Activated naive CD8-positive, alpha-beta T cell treated with anti-CD3 and anti-CD28 coated beads, Interleukin-2, amount 10 ng/mL, durations not matched to agents 7 days and 5 days (primary cell): Measurements from ENCODE around the gene FHIP1B. TPM values are rescaled to one million over a fixed set of nuclear protein-coding genes. Genes with fewer than 3 reads are reported as not detected.
"Not testable (repeated sequence)": the region's sequence is repeated elsewhere in the genome, so short reads cannot be mapped to it uniquely, and the experiment has no call there.

Experiments
- ATAC-seq: fragments of 150-1000 bp; cut with Tn5 transposase; one replicate; pipeline ENCODE4 v1.10.0; 2021; ENCODE audit warnings: low read depth, moderate library complexity
- POLR2A ChIA-PET: fragments of 350-600 bp; sonication (Branson Sonifier 250); formaldehyde crosslinking; loops from one replicate; lab custom pipeline; 2021; ENCODE audit warnings: antibody characterized with exemption; lab: Charles Lee
- DNase-seq: peaks from one replicate; pipeline ENCODE4 v3.0.0; 2021
- H3K27ac Mint-ChIP-seq: one replicate; pipeline ENCODE4 v1.8.0; 2022; ENCODE audit warnings: mild to moderate bottlenecking, mixed read lengths
- H3K27me3 Mint-ChIP-seq: one replicate; pipeline ENCODE4 v1.8.0; 2022; ENCODE audit warnings: mild to moderate bottlenecking, moderate library complexity, mixed read lengths
- H3K36me3 Mint-ChIP-seq: one replicate; pipeline ENCODE4 v1.8.0; 2021; ENCODE audit warnings: mild to moderate bottlenecking, mixed read lengths
- H3K4me1 Mint-ChIP-seq: one replicate; pipeline ENCODE4 v1.8.0; 2021; ENCODE audit warnings: mixed read lengths
- H3K4me3 Mint-ChIP-seq: one replicate; pipeline ENCODE4 v1.8.0; 2022; ENCODE audit warnings: mild to moderate bottlenecking, moderate library complexity, mixed read lengths
- H3K9me3 Mint-ChIP-seq: one replicate; pipeline ENCODE4 v1.8.0; 2021; ENCODE audit warnings: mixed read lengths
- total RNA-seq, 2 experiments: library from RNA; stranded (reverse); gene quantifications; one replicate each; pipeline ENCODE4 v1.2.3, GENCODE V29; 2021

FHIP1B gene
- total RNA-seq = 10 to 100 TPM; 33.3 to 34.9 TPM

DNA sequence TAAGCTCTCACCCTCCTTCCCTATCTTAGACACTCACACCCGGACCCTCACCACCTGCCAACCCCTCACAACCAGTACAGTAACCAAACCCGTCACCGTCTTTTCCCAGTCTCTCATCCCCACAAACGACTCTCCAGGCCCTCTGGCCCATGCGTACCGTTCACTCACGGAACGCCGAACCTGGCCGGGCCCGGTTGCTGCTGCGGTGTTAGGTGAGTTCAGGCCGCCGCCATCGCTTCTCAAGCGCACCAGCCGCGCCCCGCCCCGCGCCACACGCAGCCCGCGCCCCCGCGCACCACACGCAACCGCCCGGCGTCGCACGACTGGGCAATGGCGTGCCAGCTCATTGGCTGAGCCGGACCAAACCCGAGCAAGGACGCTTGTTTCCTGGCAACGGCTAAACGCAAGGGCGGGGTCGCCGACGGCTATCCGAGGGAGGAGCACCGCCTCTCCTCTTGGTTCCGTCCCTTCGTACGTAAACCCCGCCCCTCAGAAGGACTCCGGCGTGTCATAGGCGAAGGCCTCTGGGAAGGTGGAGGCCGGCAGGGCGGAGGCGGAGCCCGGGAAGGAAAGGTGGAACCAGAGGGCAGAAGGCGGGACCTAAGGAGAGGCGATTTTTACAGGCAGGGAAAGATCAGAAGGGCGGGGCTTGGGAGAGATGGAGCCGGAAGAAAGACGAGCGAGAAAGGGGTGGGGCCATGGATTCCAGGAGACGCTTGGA lies at the start of gene FHIP1B:
Gene FHIP1B, minus strand, starts transcription at position 250 of the 721 bp plus-strand sequence. CDS start 10,120 bp downstream, outside the sequence.
- POLR2A ChIA-PET = interaction anchor here (0.6 to 2.5 kb wide), 8 partner anchors 19 to 508 kb away, joined by 3 to 8 read pairs (median 5); partner anchors contain the start of genes ARFIP2, SMPD1 and TIMM10B
- H3K4me3 Mint-ChIP-seq = peak within 1 kb of the TSS; percentile 99
- ATAC-seq (peak; percentile 91), DNase-seq (peak; percentile 98)
- no peaks in the 10 kb centered on the region for H3K27me3 Mint-ChIP-seq
- peaks cover 24% of the 10 kb centered on the region for H3K4me1 Mint-ChIP-seq
- peaks cover 6% of the 10 kb centered on the region for H3K36me3 Mint-ChIP-seq
- H3K27ac Mint-ChIP-seq = peak within 1 kb of the TSS; percentile 97
- no peaks in the 10 kb centered on the region for H3K9me3 Mint-ChIP-seq

DNA sequence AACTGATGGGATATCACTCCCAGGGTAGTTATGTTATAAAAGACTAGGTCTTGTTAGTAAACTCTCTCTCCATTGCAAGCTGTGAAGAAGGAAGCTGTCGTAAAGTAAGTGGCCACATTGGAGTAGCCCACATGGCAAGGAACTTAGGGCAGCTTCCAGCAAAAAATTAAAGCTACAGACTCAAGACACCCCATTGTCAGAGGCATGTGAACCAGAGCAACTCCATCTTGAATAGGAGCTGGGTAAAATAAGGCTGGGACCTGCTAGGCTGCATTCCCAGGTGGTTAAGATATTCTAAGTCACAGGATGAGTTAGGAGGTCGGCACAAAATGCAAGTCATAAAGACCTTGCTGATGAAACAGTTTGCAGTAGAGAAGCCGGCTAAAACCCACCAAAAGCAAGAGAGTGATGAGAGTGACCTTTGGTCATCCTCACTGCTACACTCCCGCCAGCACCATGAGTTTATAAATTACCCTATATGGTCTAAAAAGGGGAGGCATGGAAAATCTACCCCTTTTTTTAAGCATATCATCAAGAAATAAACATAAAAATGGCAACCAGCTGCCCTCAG lies 49.1 kb upstream of the FHIP1B start:
- Mint-ChIP-seq H3K36me3 (no peaks in the 10 kb centered on the region), H3K9me3 (no peaks in the 10 kb centered on the region), H3K4me1 (no peaks in the 10 kb centered on the region), H3K27ac (no peak overlapping the region), H3K27me3 (peaks cover 36% of the 10 kb centered on the region), H3K4me3 (no peak overlapping the region)
- ATAC-seq (no peak), DNase-seq (no peak)
- POLR2A ChIA-PET = no interaction called here

DNA sequence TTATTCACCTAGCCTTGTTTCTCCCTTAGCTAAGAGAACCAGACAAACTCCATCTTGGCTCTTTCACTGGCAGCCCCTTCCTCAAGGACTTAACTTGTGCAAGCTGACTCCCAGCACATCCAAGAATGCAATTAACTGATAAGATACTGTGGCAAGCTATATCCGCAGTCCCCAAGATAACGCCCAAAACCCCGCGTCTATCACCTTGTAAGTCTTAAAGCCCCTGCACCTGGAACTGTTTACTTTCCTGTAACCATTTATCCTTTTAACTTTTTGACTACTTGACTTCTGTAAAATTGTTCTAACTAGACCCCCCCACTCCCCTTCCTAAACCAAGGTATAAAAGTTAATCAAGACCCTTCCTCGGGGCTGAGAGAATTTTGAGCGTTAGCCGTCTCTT lies 46.4 kb upstream of the FHIP1B start:
- H3K9me3 Mint-ChIP-seq, ATAC-seq, H3K27ac Mint-ChIP-seq, POLR2A ChIA-PET, H3K4me1 Mint-ChIP-seq, H3K36me3 Mint-ChIP-seq, H3K4me3 Mint-ChIP-seq, DNase-seq: not testable (repeated sequence)
- peaks cover 53% of the 10 kb centered on the region for H3K27me3 Mint-ChIP-seq

DNA sequence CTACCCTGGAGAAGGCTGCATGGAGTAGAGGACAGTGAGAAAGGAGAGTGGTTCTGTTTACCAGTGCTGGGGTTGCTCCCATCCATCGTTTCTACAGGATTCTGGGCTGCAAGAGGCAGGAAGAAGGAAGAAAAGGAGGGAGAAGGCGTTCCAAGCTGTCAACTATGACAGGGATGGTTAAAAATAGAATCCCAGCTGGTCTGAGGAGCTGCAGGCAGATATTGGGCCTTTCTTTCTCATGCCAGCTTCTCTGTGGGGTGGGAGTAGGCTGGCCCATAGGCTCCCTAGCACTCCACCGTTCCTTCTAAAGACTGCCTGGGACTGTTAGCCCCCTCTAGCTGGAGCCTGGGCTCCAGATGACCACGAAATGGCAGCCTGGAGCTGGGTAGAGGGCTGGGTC lies 38.8 kb upstream of the FHIP1B start:
- Mint-ChIP-seq H3K9me3 (no peaks in the 10 kb centered on the region), H3K27ac (no peak overlapping the region), H3K4me3 (no peak overlapping the region), H3K4me1 (peaks cover 5% of the 10 kb centered on the region), H3K27me3 (peaks cover 50% of the 10 kb centered on the region), H3K36me3 (no peaks in the 10 kb centered on the region)
- DNase-seq (no peak), ATAC-seq (no peak)
- POLR2A ChIA-PET = no interaction called here

DNA sequence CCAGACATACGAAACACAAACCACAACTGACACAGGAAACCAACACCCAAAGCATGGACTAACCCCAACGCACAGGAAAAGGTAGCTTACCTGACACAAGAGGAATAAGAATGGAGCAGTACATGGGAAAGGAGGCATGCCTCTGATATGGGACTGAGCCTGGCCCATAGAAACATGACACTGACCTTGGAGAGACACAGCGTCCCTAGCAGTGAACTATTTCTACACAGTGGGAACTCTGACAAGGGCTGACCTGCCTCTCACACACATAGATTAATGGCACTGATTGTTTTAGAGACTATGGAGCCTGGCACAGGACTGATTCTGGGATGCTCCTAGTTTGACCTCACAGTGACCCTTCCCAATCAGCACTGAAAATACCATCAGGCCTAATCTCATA lies 37.2 kb upstream of the FHIP1B start:
- ATAC-seq (no peak), DNase-seq (no peak)
- H3K4me1 Mint-ChIP-seq = peaks cover 5% of the 10 kb centered on the region
- H3K36me3 Mint-ChIP-seq = no peaks in the 10 kb centered on the region
- H3K27ac Mint-ChIP-seq = no peak overlapping the region
- H3K9me3 Mint-ChIP-seq = no peaks in the 10 kb centered on the region
- H3K4me3 Mint-ChIP-seq = no peak overlapping the region
- peaks cover 38% of the 10 kb centered on the region for H3K27me3 Mint-ChIP-seq
- POLR2A ChIA-PET = no interaction called here

DNA sequence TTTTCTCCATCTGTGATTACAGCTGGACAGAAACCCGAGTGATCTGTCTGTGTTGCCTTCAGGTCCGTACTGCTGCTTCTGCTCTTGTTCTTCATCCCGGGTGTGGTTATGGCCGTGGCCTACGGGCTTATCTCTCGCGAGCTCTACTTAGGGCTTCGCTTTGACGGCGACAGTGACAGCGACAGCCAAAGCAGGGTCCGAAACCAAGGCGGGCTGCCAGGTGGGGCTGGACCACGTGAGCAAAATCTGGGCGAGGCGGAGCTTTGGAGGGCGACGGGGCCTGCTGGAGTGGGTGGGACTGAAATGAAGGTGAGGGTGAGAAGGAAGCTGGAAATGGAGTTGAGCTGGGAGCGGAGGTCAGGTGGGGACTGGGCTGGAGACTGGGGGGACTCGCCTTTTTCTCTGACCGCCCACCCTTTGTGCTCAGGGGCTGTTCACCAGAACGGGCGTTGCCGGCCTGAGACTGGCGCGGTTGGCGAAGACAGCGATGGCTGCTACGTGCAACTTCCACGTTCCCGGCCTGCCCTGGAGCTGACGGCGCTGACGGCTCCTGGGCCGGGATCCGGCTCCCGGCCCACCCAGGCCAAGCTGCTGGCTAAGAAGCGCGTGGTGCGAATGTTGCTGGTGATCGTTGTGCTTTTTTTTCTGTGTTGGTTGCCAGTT lies 36.3 kb upstream of the FHIP1B start:
- H3K4me3 Mint-ChIP-seq = no peak overlapping the region
- no peaks in the 10 kb centered on the region for H3K36me3 Mint-ChIP-seq
- no peak for ATAC-seq
- peaks cover 35% of the 10 kb centered on the region for H3K27me3 Mint-ChIP-seq
- peaks cover 5% of the 10 kb centered on the region for H3K4me1 Mint-ChIP-seq
- H3K9me3 Mint-ChIP-seq = no peaks in the 10 kb centered on the region
- DNase-seq = no peak
- POLR2A ChIA-PET = no interaction called here
- no peak overlapping the region for H3K27ac Mint-ChIP-seq

DNA sequence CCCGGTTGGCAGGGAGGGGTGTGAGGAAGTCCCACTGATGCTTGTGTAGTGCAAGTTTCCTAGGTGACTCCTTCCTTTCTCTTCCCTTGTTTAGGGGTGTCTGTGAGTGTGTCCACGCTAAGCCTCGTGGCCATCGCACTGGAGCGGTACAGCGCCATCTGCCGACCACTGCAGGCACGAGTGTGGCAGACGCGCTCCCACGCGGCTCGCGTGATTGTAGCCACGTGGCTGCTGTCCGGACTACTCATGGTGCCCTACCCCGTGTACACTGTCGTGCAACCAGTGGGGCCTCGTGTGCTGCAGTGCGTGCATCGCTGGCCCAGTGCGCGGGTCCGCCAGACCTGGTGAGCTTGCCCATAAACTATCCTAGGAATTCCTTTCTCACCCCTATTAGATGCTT lies 35.6 kb upstream of the FHIP1B start:
- H3K4me3 Mint-ChIP-seq = no peak overlapping the region
- no peak overlapping the region for H3K27ac Mint-ChIP-seq
- no peaks in the 10 kb centered on the region for H3K36me3 Mint-ChIP-seq
- H3K27me3 Mint-ChIP-seq = peaks cover 29% of the 10 kb centered on the region
- POLR2A ChIA-PET = no interaction called here
- ATAC-seq (no peak), DNase-seq (no peak)
- H3K9me3 Mint-ChIP-seq = no peaks in the 10 kb centered on the region
- H3K4me1 Mint-ChIP-seq = peaks cover 5% of the 10 kb centered on the region

DNA sequence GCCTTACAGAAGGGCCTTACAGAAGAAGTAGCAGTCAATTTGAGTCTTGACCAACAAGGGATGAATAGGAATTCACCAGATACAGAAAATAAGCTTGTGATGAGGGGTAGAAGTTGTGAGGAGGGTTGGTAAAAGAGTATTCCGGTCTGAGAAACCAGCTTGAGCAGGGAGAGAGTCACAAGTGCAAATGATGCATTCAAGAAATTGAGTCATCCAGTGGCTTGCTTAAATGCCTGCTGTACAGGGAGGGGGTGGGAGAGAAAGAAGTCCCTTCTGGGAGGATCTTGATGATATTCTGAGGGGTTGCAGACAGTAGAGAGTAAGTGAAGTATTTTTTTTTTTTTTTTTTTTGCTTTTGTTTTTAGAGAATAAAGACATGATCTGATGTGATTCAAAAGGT lies 34.4 kb upstream of the FHIP1B start:
- ATAC-seq = no peak

DNA sequence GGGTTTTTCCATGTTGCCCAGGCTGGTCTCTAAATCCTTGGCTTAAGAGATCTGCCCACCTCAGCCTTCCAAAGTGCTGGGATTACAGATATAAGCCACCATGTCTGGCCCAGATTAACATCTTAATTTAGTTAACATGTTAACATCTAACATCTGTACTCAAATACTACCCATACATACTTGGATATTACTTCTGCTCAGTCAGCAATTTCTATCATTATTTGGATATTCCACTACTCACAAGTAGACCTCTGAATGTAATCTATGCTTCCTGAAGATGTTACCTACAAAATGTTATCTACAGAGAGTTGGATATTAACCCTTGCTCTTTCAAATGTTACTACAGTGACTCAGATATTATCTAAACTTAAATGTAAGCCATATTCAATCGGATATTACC lies 29.2 kb upstream of the FHIP1B start:
- no peak for ATAC-seq
- H3K9me3 Mint-ChIP-seq = no peaks in the 10 kb centered on the region
- DNase-seq = no peak
- POLR2A ChIA-PET = interaction anchor here (0.5 kb wide), 1 partner anchor 22 kb away, joined by 3 read pairs; no protein-coding TSS in a partner anchor
- no peak overlapping the region for H3K27ac Mint-ChIP-seq
- H3K4me1 Mint-ChIP-seq = no peaks in the 10 kb centered on the region
- H3K27me3 Mint-ChIP-seq = peaks cover 15% of the 10 kb centered on the region
- no peak overlapping the region for H3K4me3 Mint-ChIP-seq
- no peaks in the 10 kb centered on the region for H3K36me3 Mint-ChIP-seq

More for the DNA sequence above, 34.4 kb upstream of the FHIP1B start:
- Mint-ChIP-seq H3K4me1 (peaks cover 5% of the 10 kb centered on the region), H3K9me3 (no peaks in the 10 kb centered on the region), H3K27me3 (peaks cover 24% of the 10 kb centered on the region), H3K4me3 (no peak overlapping the region), H3K27ac (no peak overlapping the region), H3K36me3 (no peaks in the 10 kb centered on the region)
- no peak for DNase-seq
- POLR2A ChIA-PET = interaction anchor here (0.7 kb wide), 1 partner anchor 92 kb away, joined by 4 read pairs; no protein-coding TSS in a partner anchor

DNA sequence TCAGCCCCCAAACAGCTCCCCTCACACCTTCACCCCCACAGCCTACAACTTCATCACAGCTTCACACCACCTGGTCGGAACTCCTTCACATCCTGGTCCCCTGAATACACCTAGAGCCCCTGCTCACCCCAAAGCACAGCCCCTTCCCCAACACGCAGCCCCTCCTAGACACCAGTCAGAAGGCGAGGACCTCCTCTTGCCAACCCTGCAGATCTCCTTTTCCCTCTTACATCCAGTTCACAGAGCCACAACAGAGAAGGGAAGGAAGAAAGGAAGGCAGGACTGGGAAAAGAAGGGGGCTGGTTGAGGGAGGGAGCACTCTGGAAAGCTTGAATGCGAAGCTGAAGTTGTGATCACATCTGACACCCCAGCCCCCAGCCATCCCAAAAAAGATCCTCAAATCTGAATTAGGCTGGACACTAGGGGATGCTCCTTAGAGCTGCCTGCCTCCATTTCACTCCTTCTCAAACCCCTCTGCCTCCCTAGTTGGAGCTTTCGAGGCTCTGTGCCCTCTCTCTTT lies 25.8 kb upstream of the FHIP1B start:
- Mint-ChIP-seq H3K4me1 (no peaks in the 10 kb centered on the region), H3K4me3 (no peak overlapping the region), H3K27me3 (peaks cover 10% of the 10 kb centered on the region), H3K27ac (no peak overlapping the region), H3K9me3 (no peaks in the 10 kb centered on the region), H3K36me3 (no peaks in the 10 kb centered on the region)
- peak; percentile 25 for ATAC-seq
- POLR2A ChIA-PET = no interaction called here
- DNase-seq = no peak

DNA sequence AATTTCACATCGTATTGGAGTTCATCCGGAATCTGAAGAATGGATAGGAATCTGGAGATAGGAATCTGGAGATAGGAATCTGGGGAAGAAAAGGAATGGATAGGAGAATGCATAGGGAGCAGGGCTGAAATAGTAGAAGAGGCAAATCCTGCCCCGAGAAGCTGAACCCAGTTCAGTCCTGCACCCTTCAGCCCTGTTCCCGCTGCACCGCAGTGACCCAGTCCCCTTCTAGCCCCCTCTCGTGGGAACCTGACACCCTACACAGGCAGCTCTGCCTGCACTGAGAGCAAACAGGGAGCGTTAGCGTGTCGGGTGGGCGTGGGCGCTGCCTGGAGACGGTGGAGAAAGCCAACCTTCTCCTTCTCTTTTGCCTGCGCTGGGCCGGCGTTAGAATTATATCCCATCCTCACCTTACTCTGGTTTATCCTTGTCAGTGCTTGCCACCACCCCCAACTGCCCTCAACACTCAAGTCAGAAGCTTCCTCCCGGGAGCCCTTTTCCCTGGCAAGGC lies 24.2 kb upstream of the FHIP1B start:
- H3K9me3 Mint-ChIP-seq = no peaks in the 10 kb centered on the region
- peaks cover 1% of the 10 kb centered on the region for H3K27me3 Mint-ChIP-seq
- no peak overlapping the region for H3K27ac Mint-ChIP-seq
- no peaks in the 10 kb centered on the region for H3K4me1 Mint-ChIP-seq
- no peak for ATAC-seq
- H3K36me3 Mint-ChIP-seq = no peaks in the 10 kb centered on the region
- no peak for DNase-seq
- POLR2A ChIA-PET = interaction anchor here (0.7 kb wide), 1 partner anchor 23 kb away, joined by 3 read pairs; no protein-coding TSS in a partner anchor
- no peak overlapping the region for H3K4me3 Mint-ChIP-seq

DNA sequence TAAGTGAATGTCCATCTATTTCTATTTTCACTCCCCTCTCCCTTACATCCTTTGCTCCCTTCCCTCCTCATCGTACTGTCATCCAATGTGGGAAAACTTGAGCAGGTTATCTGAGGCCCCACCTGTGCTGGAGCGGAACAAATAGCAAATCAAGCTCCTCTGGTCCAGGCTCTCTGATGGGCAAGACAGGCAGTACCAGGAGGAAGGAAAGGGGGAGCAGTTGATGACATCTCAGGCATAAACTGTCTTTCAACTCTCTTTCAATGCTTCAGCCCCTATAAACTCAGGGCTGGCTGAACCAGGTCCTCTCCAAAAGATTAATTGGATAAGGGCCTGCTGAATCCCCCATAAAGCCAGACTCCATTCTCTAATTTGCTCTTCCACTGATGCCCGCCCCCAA lies 23.7 kb upstream of the FHIP1B start:
- DNase-seq (no peak), ATAC-seq (no peak)
- no peaks in the 10 kb centered on the region for H3K9me3 Mint-ChIP-seq
- POLR2A ChIA-PET = no interaction called here
- H3K27ac Mint-ChIP-seq = no peak overlapping the region
- no peaks in the 10 kb centered on the region for H3K27me3 Mint-ChIP-seq
- no peaks in the 10 kb centered on the region for H3K36me3 Mint-ChIP-seq
- no peak overlapping the region for H3K4me3 Mint-ChIP-seq
- H3K4me1 Mint-ChIP-seq = no peaks in the 10 kb centered on the region

DNA sequence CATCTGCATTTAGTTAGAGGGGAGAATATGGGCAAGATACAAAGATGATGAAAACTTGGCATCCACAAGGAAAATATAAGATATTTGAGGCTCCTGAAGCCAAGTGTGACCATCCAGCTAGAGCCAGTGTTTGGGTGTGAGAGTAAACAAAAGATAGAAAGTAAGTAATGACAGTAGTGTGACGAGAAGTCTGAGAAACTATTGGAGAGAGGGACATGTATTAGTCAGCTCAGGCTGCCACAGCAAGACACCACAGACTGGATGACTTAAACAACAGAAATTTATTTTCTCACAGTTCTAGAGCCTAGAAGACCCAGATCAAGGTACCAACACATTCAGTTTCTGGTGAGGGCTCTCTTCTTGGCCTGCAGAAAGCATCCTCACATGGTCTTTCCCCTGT lies 18.8 kb upstream of the FHIP1B start:
- H3K27ac Mint-ChIP-seq = no peak overlapping the region
- H3K27me3 Mint-ChIP-seq = peaks cover 8% of the 10 kb centered on the region
- POLR2A ChIA-PET = interaction anchor here (1.9 kb wide), 1 partner anchor 9 kb away, joined by 5 read pairs; no protein-coding TSS in a partner anchor
- no peaks in the 10 kb centered on the region for H3K36me3 Mint-ChIP-seq
- no peaks in the 10 kb centered on the region for H3K4me1 Mint-ChIP-seq
- H3K4me3 Mint-ChIP-seq = no peak overlapping the region
- no peaks in the 10 kb centered on the region for H3K9me3 Mint-ChIP-seq
- DNase-seq (no peak), ATAC-seq (no peak)
